ENCODE measurements around the gene NR3C1.

DNA sequence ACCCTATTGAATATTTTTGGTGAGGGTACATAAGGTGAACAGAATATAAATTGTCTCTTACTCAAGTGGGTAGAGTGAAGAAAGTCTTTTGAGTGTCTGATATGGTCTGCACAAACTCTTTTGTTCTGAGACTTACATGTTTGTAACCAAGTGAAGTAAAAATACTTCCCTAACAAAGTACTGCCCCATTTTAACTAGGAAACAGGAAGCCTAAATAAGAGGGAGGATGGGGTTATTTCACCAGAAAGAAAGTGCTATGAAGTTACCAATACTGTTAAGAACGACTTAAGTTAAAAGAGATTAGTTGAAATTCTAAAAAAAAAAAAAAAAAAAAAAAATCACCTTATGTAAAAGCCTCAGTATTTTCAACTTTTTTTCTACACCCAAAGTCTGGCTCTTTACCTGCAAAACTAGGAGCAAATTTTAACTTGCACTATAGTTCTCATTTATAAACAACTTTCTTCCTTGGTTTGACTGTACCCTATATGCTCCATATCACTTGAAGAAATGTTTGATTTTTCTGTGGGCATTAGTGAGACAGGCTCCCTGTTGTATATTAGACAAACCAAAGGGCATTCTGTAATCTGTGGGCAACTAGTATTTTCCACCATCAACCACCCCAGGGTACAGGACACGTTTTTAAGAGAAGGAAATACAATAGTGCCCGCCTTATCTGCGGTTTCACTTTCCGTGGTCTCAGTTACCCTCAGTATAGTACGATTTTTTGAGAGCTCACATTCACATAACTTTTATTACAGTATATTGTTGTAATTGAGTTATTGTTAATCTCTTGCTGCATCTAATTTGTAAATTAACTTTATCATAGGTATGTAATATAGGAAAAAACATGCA, 127.7 kb downstream of the NR3C1 start:
- TF ChIP-seq, protein P1, sequence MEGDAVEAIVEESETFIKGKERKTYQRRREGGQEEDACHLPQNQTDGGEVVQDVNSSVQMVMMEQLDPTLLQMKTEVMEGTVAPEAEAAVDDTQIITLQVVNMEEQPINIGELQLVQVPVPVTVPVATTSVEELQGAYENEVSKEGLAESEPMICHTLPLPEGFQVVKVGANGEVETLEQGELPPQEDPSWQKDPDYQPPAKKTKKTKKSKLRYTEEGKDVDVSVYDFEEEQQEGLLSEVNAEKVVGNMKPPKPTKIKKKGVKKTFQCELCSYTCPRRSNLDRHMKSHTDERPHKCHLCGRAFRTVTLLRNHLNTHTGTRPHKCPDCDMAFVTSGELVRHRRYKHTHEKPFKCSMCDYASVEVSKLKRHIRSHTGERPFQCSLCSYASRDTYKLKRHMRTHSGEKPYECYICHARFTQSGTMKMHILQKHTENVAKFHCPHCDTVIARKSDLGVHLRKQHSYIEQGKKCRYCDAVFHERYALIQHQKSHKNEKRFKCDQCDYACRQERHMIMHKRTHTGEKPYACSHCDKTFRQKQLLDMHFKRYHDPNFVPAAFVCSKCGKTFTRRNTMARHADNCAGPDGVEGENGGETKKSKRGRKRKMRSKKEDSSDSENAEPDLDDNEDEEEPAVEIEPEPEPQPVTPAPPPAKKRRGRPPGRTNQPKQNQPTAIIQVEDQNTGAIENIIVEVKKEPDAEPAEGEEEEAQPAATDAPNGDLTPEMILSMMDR (IDR thresholded peaks at IDR 0.05), result no peak
- TF ChIP-seq POLR2A (IDR thresholded peaks at IDR 0.05), result no peak

All from right lobe of liver (tissue), 4 donors.